Placental epithelial cell (primary cell): ENCODE results near the gene ZNF213. TPM values are rescaled to one million over a fixed set of nuclear protein-coding genes. Genes with fewer than 3 reads are reported as not detected.

Experiments used
- small RNA-seq: library from RNA; depleted of rRNA; stranded (forward); fragments of <200 nt; gene quantifications from one replicate; pipeline ENCODE3, GENCODE V24; 2012
- total RNA-seq: library from RNA; depleted of rRNA; stranded (reverse); fragments of >200 nt; gene quantifications from 2 replicates; pipeline ENCODE4 v1.2.3, GENCODE V29; 2012

The ZNF213 gene
- total RNA-seq: 11.4 and 13.2 TPM in 2 replicates

GRCh38 chr16:3134338-3135125, at the start of gene ZNF213:
TSS of gene ZNF213 (plus strand) at chr16:3135029. CDS start at chr16:3137281, 2,252 bp downstream.

GRCh38 chr16:3098459-3099394, 36.1 kb upstream of the ZNF213 start, which contains the start of gene ZSCAN10:
TSS of gene ZSCAN10 (minus strand) at chr16:3099294. CDS start at chr16:3092937, 6,357 bp downstream.

GRCh38 chr16:3112058-3112880, 22.6 kb upstream of the ZNF213 start, which contains the start of gene ZNF205:
TSS of gene ZNF205 (plus strand) at chr16:3112586. CDS start at chr16:3113431, 845 bp downstream.

GRCh38 chr16:3187798-3188674, 53.2 kb downstream of the ZNF213 start, which contains the start of gene OR1F1:
TSS of gene OR1F1 (plus strand) at chr16:3188204.

Small RNAs within 50 kb of the gene (small RNA-seq; reads per million reads assigned to genes)
- 0.14 reads per million for gene RNU1-22P

Other genes starting within 250 kb of the ZNF213 start
- gene FLYWCH1, start 223.1 kb upstream of the ZNF213 start, total RNA-seq: 18.1 and 19.8 TPM in 2 replicates
- gene KREMEN2, start 170.8 kb upstream of the ZNF213 start, total RNA-seq: 0.43 and 1.2 TPM in 2 replicates
- 5.4 and 6.3 TPM in 2 replicates for gene PAQR4, start 165.7 kb upstream of the ZNF213 start, total RNA-seq
- 6.2 and 10.2 TPM in 2 replicates for gene PKMYT1, start 154.6 kb upstream of the ZNF213 start, total RNA-seq
- gene CLDN9, start 122.1 kb upstream of the ZNF213 start, total RNA-seq: 4.3 and 6.5 TPM in 2 replicates
- 0.39 and 5.6 TPM in 2 replicates for gene CLDN6, start 116.8 kb upstream of the ZNF213 start, total RNA-seq
- gene TNFRSF12A, start 114.7 kb upstream of the ZNF213 start, total RNA-seq: 146 and 484 TPM in 2 replicates
- gene HCFC1R1, start 111.1 kb upstream of the ZNF213 start, total RNA-seq: 11.7 and 82.1 TPM in 2 replicates
- gene THOC6, start 111.0 kb upstream of the ZNF213 start, total RNA-seq: 33.5 and 58.1 TPM in 2 replicates
- not detected in 2 replicates for gene BICDL2, start 98.1 kb upstream of the ZNF213 start, total RNA-seq
- gene MMP25, start 88.5 kb upstream of the ZNF213 start, total RNA-seq: under 0.01 and 0.11 TPM in 2 replicates
- gene IL32, start 69.4 kb upstream of the ZNF213 start, total RNA-seq: 0.79 and 7.4 TPM in 2 replicates
- gene ZSCAN10, start 35.7 kb upstream of the ZNF213 start, total RNA-seq: not detected in 2 replicates
- gene ZNF205, start 22.4 kb upstream of the ZNF213 start, total RNA-seq: 13.7 and 19.2 TPM in 2 replicates
- gene OR1F1, start 53.2 kb downstream of the ZNF213 start, total RNA-seq: not detected in 2 replicates
- 8.6 and 10.6 TPM in 2 replicates for gene ZNF200, start 100.1 kb downstream of the ZNF213 start, total RNA-seq
- 0.22 TPM in 1 of 2 replicates, not detected in the other for gene MEFV, start 121.6 kb downstream of the ZNF213 start, total RNA-seq
- gene ZNF263, start 148.5 kb downstream of the ZNF213 start, total RNA-seq: 47.8 and 63.6 TPM in 2 replicates
- gene TIGD7, start 170.4 kb downstream of the ZNF213 start, total RNA-seq: 4.1 and 6.7 TPM in 2 replicates
- gene ZNF75A, start 170.5 kb downstream of the ZNF213 start, total RNA-seq: 35.8 and 36.5 TPM in 2 replicates
- under 0.01 and 0.43 TPM in 2 replicates for gene OR2C1, start 220.9 kb downstream of the ZNF213 start, total RNA-seq